K562 (cell line): ENCODE results near the gene COL21A1. TPM values are rescaled to one million over a fixed set of nuclear protein-coding genes. Genes with fewer than 3 reads are reported as not detected.

Experiments used
- ATAC-seq: fragments of 200-7000 bp; cut with Tn5 transposase; 3 replicates; pipeline ENCODE4 v1.9.1; 2020; ENCODE audit warnings: moderate library complexity
- BruUV-seq: library from RNA; stranded (reverse); fragments of 400-500 nt; replicated peaks from 2 replicates; lab custom pipeline; 2021; lab: Mats Ljungman, UMichigan
- CTCF ChIA-PET: fragments of 300-600 bp; formaldehyde crosslinking; extraction: SDS; loops from one replicate; lab custom pipeline; 2021; ENCODE audit warnings: low intra/inter-chr PET ratio; lab: Yijun Ruan, JAX
- POLR2A ChIA-PET: fragments of 300-600, 350-650 bp; sonication (Branson Sonifier 250); formaldehyde crosslinking; extraction: SDS; loops from one replicate; lab custom pipeline; 2021; ENCODE audit warnings: antibody characterized with exemption, inconsistent platforms; lab: Yijun Ruan, JAX
- DNase-seq, 4 experiments: peaks; one replicate each; pipeline versions ENCODE4 v3.0.0 to v3.0.0-alpha.2; 2011 to 2018; ENCODE audit warnings: low spot score in 3 of 4, mixed read lengths in 3 of 4; ENCODE audit errors: extremely low read depth in 1 of 4
- FAIRE-seq: peaks from 2 replicates; lab custom pipeline; 2011; peaks lifted over from hg19 to GRCh38; lab: Jason Lieb, UNC
- H2AFZ ChIP-seq: 2 replicates; pipeline ENCODE4 v1.6.0; 2011; ENCODE audit warnings: low read depth, low read length, control low read depth, inconsistent platforms
- H3K27ac ChIP-seq: fragments of 200-600 bp; 3 replicates; pipeline ENCODE4 v1.8.0; 2011; ENCODE audit warnings: low read depth, mild to moderate bottlenecking, control low read depth, inconsistent platforms, low read length, moderate library complexity, mixed read lengths; ENCODE audit errors: extremely low read depth
- H3K27me3 ChIP-seq, 2 experiments: fragments of 300-600 bp in 1 of 2; 2 replicates in 1 of 2; 3 replicates in 1 of 2; pipeline versions ENCODE4 v1.6.0 to v1.8.0; 2011; ENCODE audit warnings: inconsistent platforms in 2 of 2, low read length in 2 of 2, mild to moderate bottlenecking in 1 of 2, mixed read lengths in 1 of 2, moderate library complexity in 1 of 2; ENCODE audit not compliant: control insufficient read depth in 2 of 2, insufficient read depth in 2 of 2
- H3K36me3 ChIP-seq: fragments of 300-600 bp; 3 replicates; pipeline ENCODE4 v1.8.0; 2011; ENCODE audit warnings: mild to moderate bottlenecking, low read length, inconsistent platforms; ENCODE audit not compliant: control insufficient read depth, insufficient read depth
- H3K4me1 ChIP-seq, 2 experiments: fragments of 200-600 bp in 1 of 2; replicated peaks in 1 of 2; 2 replicates in 1 of 2; 3 replicates in 1 of 2; pipeline versions ENCODE4 v1.5.1 to v1.8.0; 2011; ENCODE audit warnings: inconsistent platforms in 2 of 2, low read length in 2 of 2, mild to moderate bottlenecking in 1 of 2, mixed read lengths in 1 of 2, moderate library complexity in 1 of 2; ENCODE audit not compliant: control insufficient read depth in 2 of 2, insufficient read depth in 2 of 2
- H3K4me2 ChIP-seq: 2 replicates; pipeline ENCODE4 v1.6.1; 2011; ENCODE audit warnings: low read length, control low read depth, inconsistent platforms, mixed read lengths; ENCODE audit not compliant: insufficient read depth
- H3K4me3 ChIP-seq: fragments of 200-600 bp; sonication (generic), shearing (Covaris generic); 2 replicates; pipeline ENCODE4 v1.5.1; 2016; ENCODE audit warnings: control low read depth, inconsistent platforms
- H3K79me2 ChIP-seq: fragments of 200-600 bp; 3 replicates; pipeline ENCODE4 v1.8.0; 2011; ENCODE audit warnings: low read length, inconsistent platforms; ENCODE audit not compliant: control insufficient read depth, insufficient read depth
- H3K9ac ChIP-seq, 2 experiments: 2 replicates each; pipeline versions ENCODE4 v1.6.0 to v1.6.1; 2011; ENCODE audit warnings: low read depth in 2 of 2, low read length in 2 of 2, control low read depth in 1 of 2, inconsistent platforms in 1 of 2, mild to moderate bottlenecking in 1 of 2, mixed read lengths in 1 of 2; ENCODE audit not compliant: insufficient read depth in 1 of 2
- H3K9me1 ChIP-seq: one replicate; pipeline ENCODE4 v1.6.0; 2011; ENCODE audit warnings: inconsistent platforms, mild to moderate bottlenecking, low read length, moderate library complexity; ENCODE audit not compliant: control insufficient read depth, insufficient read depth
- H3K9me3 ChIP-seq: replicated peaks from 2 replicates; pipeline ENCODE4 v1.5.1; 2011; ENCODE audit warnings: low read depth, low read length, inconsistent platforms; ENCODE audit not compliant: control insufficient read depth, insufficient read depth
- H4K20me1 ChIP-seq: replicated peaks from 2 replicates; pipeline ENCODE4 v1.6.1; 2011; ENCODE audit warnings: low read length, inconsistent platforms, mixed read lengths; ENCODE audit not compliant: control insufficient read depth, insufficient read depth
- CBFB ChIP-seq: sonication (generic); formaldehyde crosslinking; IDR thresholded peaks from 2 replicates; pipeline ENCODE4 v1.4.0; 2020; ENCODE audit warnings: mild to moderate bottlenecking, missing genetic modification reagents
- CBX5 ChIP-seq: IDR thresholded peaks from 2 replicates; pipeline ENCODE4 v1.6.1; 2014; ENCODE audit warnings: low read depth, borderline replicate concordance
- CHD7 ChIP-seq: fragments of 200-600 bp; sonication (generic); IDR thresholded peaks from one replicate; pipeline ENCODE4 v1.6.1; 2012; ENCODE audit warnings: mild to moderate bottlenecking, low read depth, low read length, inconsistent platforms
- FUS ChIP-seq: fragments of 200-400 bp; formaldehyde crosslinking; optimal IDR thresholded peaks from 2 replicates; pipeline ENCODE3; 2017; ENCODE audit warnings: low read depth, low read length
- GATA2 ChIP-seq: sonication (generic); formaldehyde crosslinking; IDR thresholded peaks from 2 replicates; pipeline ENCODE4 v1.4.0; 2020; ENCODE audit warnings: mild to moderate bottlenecking, missing genetic modification reagents
- KLF10 ChIP-seq: fragments of 250-450 bp; sonication (Bioruptor Pico); IDR thresholded peaks from 2 replicates; pipeline ENCODE4 v1.6.1; 2021; ENCODE audit warnings: matching md5 sums
- NR4A1 ChIP-seq, 2 experiments: fragments of 250-450 bp in 1 of 2; fragments of 450-650 bp in 1 of 2; sonication (Bioruptor Pico) in 1 of 2; IDR thresholded peaks; 2 replicates each; pipeline versions ENCODE4 v1.4.0 to v1.6.1; 2016 to 2020; ENCODE audit warnings: mild to moderate bottlenecking in 2 of 2, missing compliant biosample characterization in 1 of 2, missing genetic modification characterization in 1 of 2, moderate library complexity in 1 of 2
- SREBF1 ChIP-seq: fragments of 150-350 bp; IDR thresholded peaks from 2 replicates; pipeline ENCODE4 v1.6.1; 2014; ENCODE audit warnings: antibody characterized with exemption, low read depth, low read length, borderline replicate concordance
- TCF3 ChIP-seq: sonication (generic); formaldehyde crosslinking; IDR thresholded peaks from 2 replicates; pipeline ENCODE4 v1.4.0; 2020; ENCODE audit warnings: mild to moderate bottlenecking, missing genetic modification reagents
- TRIM28 ChIP-seq: fragments of 450-650 bp; IDR thresholded peaks from 2 replicates; pipeline ENCODE4 v1.6.1; 2017
- ZNF507 ChIP-seq: conservative IDR thresholded peaks from 2 replicates; pipeline ENCODE4 v1.6.1; 2017; ENCODE audit warnings: missing genetic modification characterization, missing compliant biosample characterization
- ZNF707 ChIP-seq: fragments of 250-450 bp; sonication (Bioruptor Pico); conservative IDR thresholded peaks from 2 replicates; pipeline ENCODE4 v1.8.0; 2022; ENCODE audit warnings: inconsistent platforms, mild to moderate bottlenecking, moderate library complexity
- ZNF764 ChIP-seq: fragments of 250-450 bp; sonication (Bioruptor Pico); IDR thresholded peaks from 2 replicates; pipeline ENCODE4 v1.4.0; 2020; ENCODE audit warnings: low read depth, mild to moderate bottlenecking, moderate library complexity
- WGBS: fragments of 100-300 bp; shearing (Covaris generic); methylation state at CpG from one replicate; pipeline ENCODE4 v1.1.6; 2016; ENCODE audit warnings: low coverage, mixed read lengths; ENCODE audit not compliant: insufficient coverage; ENCODE audit errors: missing lambda C conversion rate; 5-methylcytosine and 5-hydroxymethylcytosine counted together
- in situ Hi-C: fragments of 300-500 bp; cut with MboI; formaldehyde crosslinking; loops from 4 replicates; pipeline ENCODE4 v1.15.0; 2018; ENCODE audit warnings: inconsistent platforms, mixed read lengths
- intact Hi-C: fragments of 100-400 bp; cut with micrococcal nuclease; formaldehyde crosslinking; loops from 2 replicates; pipeline ENCODE4 v1.14.2; 2022
- polyA plus RNA-seq, 8 experiments: library from polyadenylated mRNA; depleted of rRNA in 4 of 8; stranded (reverse) in 5 of 8; unstranded in 3 of 8; fragments of >200 nt; fragmentation: Nextera tagmentation in 2 of 8; fragmentation: Illumina TruSeq in 1 of 8; extraction: Ambion mirVana in 2 of 8; extraction: Trizol in 1 of 8; gene quantifications; 2 replicates each; pipeline versions ENCODE4 v1.2.1 to v1.2.3, GENCODE V29; 2011 to 2014; ENCODE audit warnings: inconsistent platforms in 1 of 8, missing spikeins in 1 of 8
- total RNA-seq, 7 experiments: library from RNA; depleted of rRNA in 6 of 7; stranded (reverse); fragments of >200 nt in 6 of 7; fragmentation: Illumina TruSeq in 2 of 7; extraction: Trizol in 2 of 7; gene quantifications; 2 replicates each; pipeline versions ENCODE4 v1.2.1 to v1.2.3, GENCODE V29; 2011 to 2021; ENCODE audit warnings: low replicate concordance in 1 of 7

COL21A1 gene
- total and polyA plus RNA-seq, 9 of the 15 experiments (the other 6 are each of a cell fraction or from before 2014, with no cell fraction given) = 0.03 to 0.76 (median 0.25) TPM

- no TSS peak for BruUV-seq
- TF ChIP-seq NR4A1 (CRISPR knock-in tag; IDR thresholded peaks at IDR 0.05) (no peak), NR4A1 (tag; IDR thresholded peaks at IDR 0.05) (no peak), SREBF1 (no peak), KLF10 (no peak), TRIM28 (peak; percentile 54; the same call in 1 of the 2 replicates), CBX5 (peak; percentile 72; the same call in 1 of the 2 replicates), FUS (no peak), GATA2 (CRISPR knock-in tag) (no peak), ZNF707 (peak; percentile 79), ZNF507 (no peak), ZNF764 (CRISPR knock-in tag) (no peak), CBFB (CRISPR knock-in tag) (no peak), CHD7 (no peak), TCF3 (CRISPR knock-in tag) (no peak)
Observed at GRCh38 chr6:56172144-56172543, 75.2 kb downstream of the COL21A1 start.

More at GRCh38 chr6:56172144-56172543, 75.2 kb downstream of the COL21A1 start:
- intact Hi-C loops (no loop called here), in situ Hi-C loops (no loop called here)
- Histone ChIP-seq H3K9me1 (no peaks in the 10 kb centered on the region), H3K9ac (no peak overlapping the region), H3K36me3 (no peaks in the 10 kb centered on the region), H2AFZ (no peak overlapping the region), H3K4me2 (no peak overlapping the region), H3K27me3 (no peaks in the 10 kb centered on the region), H3K4me3 (no peak overlapping the region), H3K9me3 (no peaks in the 10 kb centered on the region), H3K4me1 (no peaks in the 10 kb centered on the region), H3K79me2 (no peaks in the 10 kb centered on the region), H3K27ac (no peak overlapping the region), H4K20me1 (no peaks in the 10 kb centered on the region)
- ChIA-PET POLR2A (no interaction called here), CTCF (no interaction called here)
- no peak for FAIRE-seq
- no peak for DNase-seq
- whole genome bisulfite sequencing = 0% methylated on average over 2 of the region's 2 CpGs
- ATAC-seq = no peak
